ENCODE results near the gene IRX4.

- TF ChIP-seq POLR2A (IDR thresholded peaks at IDR 0.05) (no peak), CTCF (IDR thresholded peaks at IDR 0.05) (no peak)
Measured at GRCh38 chr5:1874348-1874747, 8.4 kb downstream of the IRX4 start.
